Ovary (tissue), 9 donors: ENCODE data around the gene CHPT1. TPM values are rescaled to one million over a fixed set of nuclear protein-coding genes. Genes with fewer than 3 reads are reported as not detected.

ENCODE experiments used
- DNase-seq, 5 donors: peaks; one replicate each; pipeline ENCODE4 v3.0.0-alpha.2; 2019 to 2020
- H3K27ac ChIP-seq, 2 donors: fragments of 200-600 bp; one replicate each; pipeline versions ENCODE4 v1.5.1 to v1.8.0; 2019 to 2022
- H3K27me3 ChIP-seq: fragments of 200-600 bp; one replicate; pipeline ENCODE4 v1.8.0; 2022
- H3K36me3 ChIP-seq: fragments of 200-600 bp; sonication (generic); one replicate; pipeline ENCODE4 v1.5.1; 2019
- H3K4me1 ChIP-seq: one replicate; pipeline ENCODE4 v1.8.1; 2013; ENCODE audit warnings: mild to moderate bottlenecking, moderate library complexity; ENCODE audit not compliant: insufficient read depth
- H3K4me3 ChIP-seq: fragments of 200-600 bp; sonication (generic); one replicate; pipeline ENCODE4 v1.5.1; 2017
- H3K9me3 ChIP-seq, 2 donors: fragments of 200-600 bp in 1 of 2; sonication (generic) in 1 of 2; one replicate each; pipeline versions ENCODE4 v1.5.1 to v1.8.1; 2013 to 2019; ENCODE audit warnings: mild to moderate bottlenecking in 1 of 2, moderate library complexity in 1 of 2
- EP300 ChIP-seq: sonication (generic); formaldehyde crosslinking; IDR thresholded peaks from one replicate; pipeline ENCODE4 v1.6.1; 2017; ENCODE audit warnings: antibody characterized with exemption
- POLR2A ChIP-seq: fragments of 450-650 bp; IDR thresholded peaks from one replicate; pipeline ENCODE4 v1.6.1; 2017; ENCODE audit warnings: antibody characterized with exemption, mild to moderate bottlenecking, moderate library complexity
- WGBS, 3 donors: extraction: QIAGEN DNeasy Blood & Tissue Kit in 1 of 3; methylation state at CpG; one replicate each; pipeline versions ENCODE4 v1.1.5 to v1.1.7; 2013 to 2017; 5-methylcytosine and 5-hydroxymethylcytosine counted together
- intact Hi-C, 4 donors: fragments of 100-400 bp; cut with DNase I; formaldehyde crosslinking; loops; one replicate each; pipeline versions ENCODE4 v1.11.0 to v1.15.1; 2022 to 2023
- polyA plus RNA-seq, 2 donors: library from polyadenylated mRNA; stranded (reverse); fragments of 200-250 nt in 1 of 2; fragments of 350-450 nt in 1 of 2; fragmentation: Illumina TruSeq in 1 of 2; extraction: RNeasy Lipid Tissue Mini Kit (QIAGEN cat#74804) in 1 of 2; gene quantifications; one replicate each; pipeline ENCODE4 v1.2.3, GENCODE V29; 2013 to 2014
- total RNA-seq, 7 donors: library from RNA; depleted of rRNA in 2 of 7; stranded (reverse); fragments of >200 nt in 2 of 7; fragmentation: NEBNext Ultra II Directional in 3 of 7; extraction: Animal tissue kit (Norgen Biotek cat#: 25700) in 3 of 7; gene quantifications; one replicate each; pipeline versions ENCODE4 v1.1.0 to v1.2.4, GENCODE V29; 2016 to 2023
- TF ChIP-seq, protein P1 (sequence below), 3 donors: fragments of 450-650 bp in 2 of 3; fragments of 200-600 bp in 1 of 3; IDR thresholded peaks; one replicate each; pipeline versions ENCODE4 v1.5.1 to v1.8.0; 2016 to 2022; ENCODE audit warnings: antibody characterized with exemption in 3 of 3, mild to moderate bottlenecking in 1 of 3
- donor health status: DM: no; HTN: no; CAD: no; lungs with moderate emphysema.
- donor health status: DM: no; HTN: no; CAD: no.
- donor health status: Bipolar disorder and iron deficiency.
- donor health status: DM: yes; HTN: yes; CAD: no.
- donor health status: DM: no; HTN: no; CAD: no.
- donor health status: DM: yes; HTN: yes; CAD: no.

The CHPT1 gene
- total and polyA plus RNA-seq, 9 donors = 25.8 to 89.4 (median 31.4) TPM

DNA sequence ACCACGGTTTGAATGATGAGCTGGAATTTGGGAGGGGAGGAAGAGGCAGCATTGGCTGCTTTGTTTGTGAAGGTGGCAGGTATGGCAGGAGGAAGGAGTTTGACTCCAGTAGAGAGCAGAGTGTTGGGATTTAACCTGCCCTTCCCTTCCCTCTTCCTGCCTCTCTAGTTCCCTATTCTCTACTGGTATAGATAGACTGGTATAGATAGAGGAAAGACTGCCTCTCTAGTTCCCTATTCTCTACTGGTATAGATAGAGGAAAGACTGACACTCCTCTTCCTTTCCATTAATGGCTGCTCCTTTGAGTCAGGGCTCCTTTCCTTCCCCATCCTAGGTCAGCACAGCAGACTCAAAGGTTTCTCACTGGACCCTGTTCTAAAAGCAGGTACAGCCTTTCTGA lies 50.3 kb downstream of the CHPT1 start:
- TF ChIP-seq POLR2A = no peak
- TF ChIP-seq, protein P1, sequence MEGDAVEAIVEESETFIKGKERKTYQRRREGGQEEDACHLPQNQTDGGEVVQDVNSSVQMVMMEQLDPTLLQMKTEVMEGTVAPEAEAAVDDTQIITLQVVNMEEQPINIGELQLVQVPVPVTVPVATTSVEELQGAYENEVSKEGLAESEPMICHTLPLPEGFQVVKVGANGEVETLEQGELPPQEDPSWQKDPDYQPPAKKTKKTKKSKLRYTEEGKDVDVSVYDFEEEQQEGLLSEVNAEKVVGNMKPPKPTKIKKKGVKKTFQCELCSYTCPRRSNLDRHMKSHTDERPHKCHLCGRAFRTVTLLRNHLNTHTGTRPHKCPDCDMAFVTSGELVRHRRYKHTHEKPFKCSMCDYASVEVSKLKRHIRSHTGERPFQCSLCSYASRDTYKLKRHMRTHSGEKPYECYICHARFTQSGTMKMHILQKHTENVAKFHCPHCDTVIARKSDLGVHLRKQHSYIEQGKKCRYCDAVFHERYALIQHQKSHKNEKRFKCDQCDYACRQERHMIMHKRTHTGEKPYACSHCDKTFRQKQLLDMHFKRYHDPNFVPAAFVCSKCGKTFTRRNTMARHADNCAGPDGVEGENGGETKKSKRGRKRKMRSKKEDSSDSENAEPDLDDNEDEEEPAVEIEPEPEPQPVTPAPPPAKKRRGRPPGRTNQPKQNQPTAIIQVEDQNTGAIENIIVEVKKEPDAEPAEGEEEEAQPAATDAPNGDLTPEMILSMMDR (IDR thresholded peaks at IDR 0.05) = no peak
- no peak for TF ChIP-seq EP300
- WGBS, 3 donors = 67 to 95% (median 82%) methylated on average over 1 of the region's 1 CpG
- Histone ChIP-seq H3K36me3 (no peaks in the 10 kb centered on the region), H3K27me3 (no peaks in the 10 kb centered on the region), H3K9me3 (no peaks in the 10 kb centered on the region), H3K4me3 (no peak overlapping the region), H3K27ac (no peak overlapping the region), H3K4me1 (peaks cover 2% of the 10 kb centered on the region)
- no peak for DNase-seq
- intact Hi-C loops = no loop called here

DNA sequence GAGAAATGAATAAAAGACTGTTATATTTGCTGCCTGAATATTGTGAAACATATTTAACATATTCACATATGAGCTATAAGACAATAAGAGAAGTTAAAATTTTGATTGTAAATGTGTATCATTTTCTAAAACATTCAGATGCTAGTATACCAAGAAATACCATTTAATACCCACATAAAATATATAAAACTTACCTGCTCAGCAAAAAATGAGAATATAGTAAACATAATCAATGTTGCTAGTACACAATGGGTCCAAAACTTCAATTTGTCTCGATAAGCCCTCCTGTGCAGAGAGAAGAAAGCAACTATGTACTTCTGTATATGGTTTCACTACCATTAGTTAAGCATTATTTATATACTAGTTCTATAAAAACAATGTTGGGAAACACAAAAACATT lies 51.5 kb downstream of the CHPT1 start:
- TF ChIP-seq POLR2A = no peak
- TF ChIP-seq, protein P1 (IDR thresholded peaks at IDR 0.05) = no peak
- TF ChIP-seq EP300 = no peak
- no peaks in the 10 kb centered on the region for H3K9me3 ChIP-seq
- H3K36me3 ChIP-seq = no peaks in the 10 kb centered on the region
- H3K4me3 ChIP-seq = no peak overlapping the region
- no peak overlapping the region for H3K27ac ChIP-seq
- DNase-seq = no peak
- H3K27me3 ChIP-seq = no peaks in the 10 kb centered on the region
- peaks cover 2% of the 10 kb centered on the region for H3K4me1 ChIP-seq
- WGBS, 3 donors = 94 to 97% (median 95%) methylated on average over 1 of the region's 1 CpG
- intact Hi-C loops = no loop called here

GRCh38 chr12:101749657-101750056 lies 52.2 kb downstream of the CHPT1 start:
- H3K4me3 ChIP-seq = no peak overlapping the region
- H3K9me3 ChIP-seq = no peaks in the 10 kb centered on the region
- TF ChIP-seq POLR2A (no peak), EP300 (no peak)
- TF ChIP-seq, protein P1 (IDR thresholded peaks at IDR 0.05) = no peak
- no peaks in the 10 kb centered on the region for H3K27me3 ChIP-seq
- H3K4me1 ChIP-seq = no peaks in the 10 kb centered on the region
- no peak for DNase-seq
- H3K36me3 ChIP-seq = no peaks in the 10 kb centered on the region
- H3K27ac ChIP-seq = no peak overlapping the region
- WGBS, 3 donors = 90 to 91% (median 91%) methylated on average over 4 of the region's 4 CpGs
- intact Hi-C loops = loop anchor here in 1 of 4 donors (10.0 kb wide), 1 partner anchor 335 kb away; no protein-coding TSS in a partner anchor

- no peak overlapping the region for H3K27ac ChIP-seq
- no peak overlapping the region for H3K4me3 ChIP-seq
- H3K27me3 ChIP-seq = no peaks in the 10 kb centered on the region
- 95 to 98% (median 95%) methylated on average over 4 of the region's 4 CpGs for WGBS, 3 donors
- no peaks in the 10 kb centered on the region for H3K4me1 ChIP-seq
- no peaks in the 10 kb centered on the region for H3K9me3 ChIP-seq
- TF ChIP-seq POLR2A = no peak
- TF ChIP-seq, protein P1 (IDR thresholded peaks at IDR 0.05) = no peak
- intact Hi-C loops = loop anchor here in 1 of 4 donors (10.0 kb wide), 1 partner anchor 335 kb away; no protein-coding TSS in a partner anchor
- DNase-seq = no peak
- H3K36me3 ChIP-seq = no peaks in the 10 kb centered on the region
Measured at GRCh38 chr12:101750152-101750551, 52.7 kb downstream of the CHPT1 start.
